ENCODE data around the gene RPLP1.

DNA sequence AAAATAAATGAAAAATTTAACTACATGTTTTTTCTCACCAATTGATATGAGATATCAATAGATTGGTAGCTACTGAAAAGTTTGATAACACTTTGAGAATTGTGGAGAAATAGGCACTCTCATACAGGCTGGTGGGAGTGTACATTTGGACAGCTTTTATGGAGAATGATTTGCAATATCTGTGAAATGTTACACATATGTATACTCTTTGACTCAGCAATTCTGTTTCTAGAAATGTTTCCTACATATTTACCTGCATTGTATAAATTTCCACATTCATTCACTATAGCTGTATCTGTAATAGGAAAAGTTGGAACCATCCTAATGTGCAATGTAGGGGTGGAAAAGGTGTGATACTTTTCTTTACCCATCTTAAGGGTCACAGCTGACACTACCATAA, 40.3 kb upstream of the RPLP1 start:
- TF ChIP-seq, protein P1, sequence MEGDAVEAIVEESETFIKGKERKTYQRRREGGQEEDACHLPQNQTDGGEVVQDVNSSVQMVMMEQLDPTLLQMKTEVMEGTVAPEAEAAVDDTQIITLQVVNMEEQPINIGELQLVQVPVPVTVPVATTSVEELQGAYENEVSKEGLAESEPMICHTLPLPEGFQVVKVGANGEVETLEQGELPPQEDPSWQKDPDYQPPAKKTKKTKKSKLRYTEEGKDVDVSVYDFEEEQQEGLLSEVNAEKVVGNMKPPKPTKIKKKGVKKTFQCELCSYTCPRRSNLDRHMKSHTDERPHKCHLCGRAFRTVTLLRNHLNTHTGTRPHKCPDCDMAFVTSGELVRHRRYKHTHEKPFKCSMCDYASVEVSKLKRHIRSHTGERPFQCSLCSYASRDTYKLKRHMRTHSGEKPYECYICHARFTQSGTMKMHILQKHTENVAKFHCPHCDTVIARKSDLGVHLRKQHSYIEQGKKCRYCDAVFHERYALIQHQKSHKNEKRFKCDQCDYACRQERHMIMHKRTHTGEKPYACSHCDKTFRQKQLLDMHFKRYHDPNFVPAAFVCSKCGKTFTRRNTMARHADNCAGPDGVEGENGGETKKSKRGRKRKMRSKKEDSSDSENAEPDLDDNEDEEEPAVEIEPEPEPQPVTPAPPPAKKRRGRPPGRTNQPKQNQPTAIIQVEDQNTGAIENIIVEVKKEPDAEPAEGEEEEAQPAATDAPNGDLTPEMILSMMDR (IDR thresholded peaks at IDR 0.05), result no peak
- TF ChIP-seq POLR2A (IDR thresholded peaks at IDR 0.05), result no peak

All from lower leg skin (tissue), 3 donors.